ENCODE measurements around the gene MAPT. TPM values are rescaled to one million over a fixed set of nuclear protein-coding genes. Genes with fewer than 3 reads are reported as not detected.
"Not testable (repeated sequence)": the region's sequence is repeated elsewhere in the genome, so short reads cannot be mapped to it uniquely, and the experiment has no call there.

The MAPT gene
- total RNA-seq, 2 experiments from 2014 or later, result 1.5 to 1.8 TPM

GRCh38 chr17:45935197-45935709 is 40.9 kb downstream of the MAPT start:
- no peak for DNase-seq
- POLR2A ChIA-PET, result no interaction called here
- no peak overlapping the region for H3K4me3 Mint-ChIP-seq
- peaks cover 21% of the 10 kb centered on the region for H3K27me3 Mint-ChIP-seq
- intact Hi-C loops (cut with micrococcal nuclease), result no loop called here
- no peaks in the 10 kb centered on the region for H3K36me3 Mint-ChIP-seq
- CTCF ChIA-PET, result interaction anchor here (1.8 kb wide), 1 partner anchor 14 kb away, joined by 8 read pairs; no protein-coding TSS in a partner anchor
- H3K27ac Mint-ChIP-seq, result no peak overlapping the region
- no peaks in the 10 kb centered on the region for H3K4me1 Mint-ChIP-seq (ENCODE audit: low read depth)
- no peaks in the 10 kb centered on the region for H3K9me3 Mint-ChIP-seq

- Mint-ChIP-seq H3K4me3 (no peak overlapping the region), H3K27me3 (peaks cover 19% of the 10 kb centered on the region), H3K9me3 (no peaks in the 10 kb centered on the region), H3K27ac (no peak overlapping the region), H3K4me1 (ENCODE audit: low read depth) (no peaks in the 10 kb centered on the region), H3K36me3 (no peaks in the 10 kb centered on the region)
- intact Hi-C loops (cut with micrococcal nuclease), result no loop called here
- ChIA-PET POLR2A (no interaction called here), CTCF (interaction anchor here (1.7 kb wide), 1 partner anchor 13 kb away, joined by 5 read pairs; no protein-coding TSS in a partner anchor)
- no peak for DNase-seq
These were observed 41.6 kb downstream of the MAPT start for GRCh38 chr17:45935710-45936509.

DNA sequence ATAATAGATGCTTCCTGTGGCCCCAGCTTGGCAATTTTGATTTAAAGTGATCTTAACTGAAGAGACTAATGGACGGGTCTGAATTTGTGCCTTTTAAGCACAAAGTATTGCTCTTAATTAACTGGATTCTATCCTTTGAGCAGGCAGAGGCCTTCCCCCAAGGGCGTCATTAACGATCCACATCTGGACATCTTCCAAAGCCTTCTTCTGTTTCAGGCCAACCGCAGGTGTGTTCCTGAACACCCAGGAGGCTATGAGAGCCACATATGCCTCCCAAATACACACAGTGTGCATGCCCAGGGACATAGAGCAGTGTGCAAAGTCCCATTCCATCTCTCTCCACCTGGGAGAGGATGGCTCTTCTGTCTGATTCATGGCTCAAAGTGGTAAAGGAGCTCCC is 42.3 kb downstream of the MAPT start:
- Mint-ChIP-seq H3K27ac (no peak overlapping the region), H3K27me3 (peaks cover 17% of the 10 kb centered on the region), H3K4me1 (ENCODE audit: low read depth) (no peaks in the 10 kb centered on the region), H3K9me3 (no peaks in the 10 kb centered on the region), H3K4me3 (no peak overlapping the region), H3K36me3 (no peaks in the 10 kb centered on the region)
- DNase-seq, result no peak
- ChIA-PET CTCF (interaction anchor here (1.7 kb wide), 1 partner anchor 12 kb away, joined by 5 read pairs; no protein-coding TSS in a partner anchor), POLR2A (no interaction called here)
- intact Hi-C loops (cut with micrococcal nuclease), result no loop called here

- H3K9me3 Mint-ChIP-seq; H3K4me1 Mint-ChIP-seq (ENCODE audit: low read depth); H3K4me3 Mint-ChIP-seq; DNase-seq; POLR2A ChIA-PET; H3K27ac Mint-ChIP-seq; intact Hi-C loops (cut with micrococcal nuclease); H3K36me3 Mint-ChIP-seq: not testable (repeated sequence)
- CTCF ChIA-PET, result interaction anchor here (0.7 to 1.7 kb wide), 2 partner anchors 12 to 265 kb away, joined by 4 to 5 read pairs; no protein-coding TSS in a partner anchor
- H3K27me3 Mint-ChIP-seq, result peaks cover 17% of the 10 kb centered on the region
These were observed 42.8 kb downstream of the MAPT start for GRCh38 chr17:45937186-45937585.

DNA sequence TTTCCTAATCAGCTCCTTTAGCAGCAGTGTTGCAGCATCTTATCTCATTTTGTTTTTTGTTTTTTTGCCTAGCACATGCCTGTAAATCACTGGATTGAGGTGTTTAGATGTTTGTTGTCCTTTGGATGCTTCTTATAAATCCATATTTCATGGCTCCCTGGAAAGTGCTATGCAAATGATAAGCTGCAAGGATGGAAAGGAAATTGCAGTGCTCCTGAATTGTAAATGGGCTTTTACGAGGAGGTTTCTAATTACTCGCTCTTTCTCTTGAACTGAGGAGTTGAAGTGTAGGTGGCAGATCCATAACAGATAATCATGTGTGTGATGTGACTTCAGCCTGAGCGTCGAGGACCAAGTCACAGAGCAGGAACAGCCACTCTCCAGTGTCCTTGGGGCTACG is 45.0 kb downstream of the MAPT start:
- CTCF ChIA-PET, result interaction anchor here (1.2 to 1.9 kb wide), 2 partner anchors 10 to 45 kb away, joined by 3 to 10 read pairs; partner anchors contain the start of gene MAPT
- Mint-ChIP-seq H3K4me1 (ENCODE audit: low read depth) (no peaks in the 10 kb centered on the region), H3K27ac (no peak overlapping the region), H3K4me3 (no peak overlapping the region), H3K36me3 (no peaks in the 10 kb centered on the region), H3K9me3 (no peaks in the 10 kb centered on the region), H3K27me3 (peaks cover 21% of the 10 kb centered on the region)
- intact Hi-C loops (cut with micrococcal nuclease), result no loop called here
- no peak for DNase-seq
- POLR2A ChIA-PET, result no interaction called here

GRCh38 chr17:45940293-45940692 is 45.9 kb downstream of the MAPT start:
- no peaks in the 10 kb centered on the region for H3K36me3 Mint-ChIP-seq
- CTCF ChIA-PET, result interaction anchor here (1.2 to 1.9 kb wide), 2 partner anchors 9 to 46 kb away, joined by 3 to 10 read pairs; partner anchors contain the start of gene MAPT
- intact Hi-C loops (cut with micrococcal nuclease), result no loop called here

DNA sequence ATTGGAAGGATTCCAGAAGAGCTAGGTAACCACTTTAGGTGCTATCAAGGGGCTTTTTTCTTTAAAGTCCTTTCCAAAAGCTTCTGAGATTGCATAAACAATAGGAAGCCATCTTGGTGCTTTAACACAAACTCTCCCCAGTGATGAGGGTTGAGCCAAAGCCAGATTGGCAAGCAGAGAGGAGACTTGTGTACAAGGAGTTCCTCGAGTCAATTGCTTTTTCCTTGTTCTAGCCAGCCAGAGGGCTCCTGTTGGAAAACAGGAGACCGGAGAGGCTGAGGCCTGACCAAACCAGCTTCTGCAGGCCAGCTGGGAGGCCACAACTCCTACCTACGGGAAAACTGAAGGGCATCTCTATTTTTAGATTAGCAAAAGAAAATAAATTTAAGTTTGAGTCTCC is 46.5 kb downstream of the MAPT start:
- Mint-ChIP-seq H3K4me3 (no peak overlapping the region), H3K9me3 (no peaks in the 10 kb centered on the region), H3K27ac (no peak overlapping the region), H3K27me3 (peaks cover 17% of the 10 kb centered on the region), H3K36me3 (no peaks in the 10 kb centered on the region), H3K4me1 (ENCODE audit: low read depth) (no peaks in the 10 kb centered on the region)
- CTCF ChIA-PET, result interaction anchor here (1.2 to 1.9 kb wide), 2 partner anchors 8 to 46 kb away, joined by 3 to 10 read pairs; partner anchors contain the start of gene MAPT
- no peak for DNase-seq
- intact Hi-C loops (cut with micrococcal nuclease), result no loop called here
- POLR2A ChIA-PET, result no interaction called here

More at GRCh38 chr17:45940293-45940692, 45.9 kb downstream of the MAPT start:
- no peak overlapping the region for H3K27ac Mint-ChIP-seq
- H3K4me3 Mint-ChIP-seq, result no peak overlapping the region
- no peaks in the 10 kb centered on the region for H3K9me3 Mint-ChIP-seq
- POLR2A ChIA-PET, result no interaction called here
- no peak for DNase-seq
- peaks cover 21% of the 10 kb centered on the region for H3K27me3 Mint-ChIP-seq
- H3K4me1 Mint-ChIP-seq (ENCODE audit: low read depth), result no peaks in the 10 kb centered on the region

- H3K4me3 Mint-ChIP-seq, result no peak overlapping the region
- H3K27me3 Mint-ChIP-seq, result peaks cover 16% of the 10 kb centered on the region
- CTCF ChIA-PET, result interaction anchor here (1.9 kb wide), 1 partner anchor 8 kb away, joined by 10 read pairs; no protein-coding TSS in a partner anchor
- intact Hi-C loops (cut with micrococcal nuclease), result no loop called here
- no peak overlapping the region for H3K27ac Mint-ChIP-seq
- no peaks in the 10 kb centered on the region for H3K4me1 Mint-ChIP-seq (ENCODE audit: low read depth)
- no peak for DNase-seq
- H3K36me3 Mint-ChIP-seq, result no peaks in the 10 kb centered on the region
- no peaks in the 10 kb centered on the region for H3K9me3 Mint-ChIP-seq
- POLR2A ChIA-PET, result no interaction called here
These were observed 47.0 kb downstream of the MAPT start for GRCh38 chr17:45941395-45941794.

DNA sequence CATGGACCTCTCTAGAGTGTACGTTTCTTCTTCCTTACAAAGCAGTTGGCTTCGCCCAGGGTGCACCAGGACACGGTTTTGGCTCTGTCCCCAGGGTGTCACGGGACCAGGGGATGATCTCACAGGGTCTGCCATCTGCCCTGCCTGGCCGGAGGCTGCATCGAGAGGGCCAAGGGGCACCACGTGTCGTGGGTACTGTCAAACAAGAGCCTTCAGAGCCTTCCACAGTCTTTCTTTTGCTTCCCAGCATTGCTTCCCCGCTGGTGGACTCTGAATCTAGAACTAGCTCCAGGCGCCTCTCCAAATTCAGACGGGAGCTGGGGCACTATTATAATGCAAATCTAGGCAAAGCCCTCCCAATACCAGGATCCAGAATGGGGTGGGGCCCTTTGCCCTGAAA is 47.9 kb downstream of the MAPT start:
- CTCF ChIA-PET, result no interaction called here
- H3K36me3 Mint-ChIP-seq, result no peaks in the 10 kb centered on the region
- no peak overlapping the region for H3K4me3 Mint-ChIP-seq
- H3K27me3 Mint-ChIP-seq, result peaks cover 15% of the 10 kb centered on the region
- POLR2A ChIA-PET, result no interaction called here
- no peak for DNase-seq
- H3K9me3 Mint-ChIP-seq, result no peaks in the 10 kb centered on the region
- H3K27ac Mint-ChIP-seq, result no peak overlapping the region
- H3K4me1 Mint-ChIP-seq (ENCODE audit: low read depth), result no peaks in the 10 kb centered on the region
- intact Hi-C loops (cut with micrococcal nuclease), result no loop called here

- Mint-ChIP-seq H3K4me1 (ENCODE audit: low read depth) (peaks cover 11% of the 10 kb centered on the region), H3K27ac (no peak overlapping the region), H3K27me3 (peaks cover 19% of the 10 kb centered on the region), H3K9me3 (no peaks in the 10 kb centered on the region), H3K36me3 (no peaks in the 10 kb centered on the region), H3K4me3 (no peak overlapping the region)
- no peak for DNase-seq
- ChIA-PET POLR2A (no interaction called here), CTCF (interaction anchor here (0.7 to 3.0 kb wide), 3 partner anchors 95 to 316 kb away, joined by 3 to 15 read pairs (median 3); no protein-coding TSS in a partner anchor)
- intact Hi-C loops (cut with micrococcal nuclease), result no loop called here
These were observed 52.5 kb downstream of the MAPT start for GRCh38 chr17:45946841-45947256.

DNA sequence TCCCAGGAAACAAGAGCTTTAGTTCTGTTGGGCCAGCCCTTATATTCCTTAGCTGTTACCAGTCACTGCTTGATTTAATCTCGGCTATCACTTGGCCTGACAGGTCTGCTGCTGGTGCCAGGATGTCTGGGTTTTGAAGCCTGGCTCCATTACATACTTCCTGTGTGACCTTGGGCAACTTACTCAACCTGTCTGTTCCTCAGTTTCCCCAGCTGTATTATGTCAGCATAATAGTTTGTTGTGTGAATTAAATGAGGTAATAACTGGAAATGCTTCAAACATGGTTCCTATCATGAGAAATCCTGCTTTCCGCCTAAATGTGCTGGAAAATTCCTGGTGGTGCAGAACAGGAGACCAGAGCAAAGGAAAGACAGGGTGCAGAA is 54.1 kb downstream of the MAPT start:
- POLR2A ChIA-PET, result no interaction called here
- CTCF ChIA-PET, result interaction anchor here (0.7 to 3.0 kb wide), 27 partner anchors 8 to 328 kb away, joined by 3 to 15 read pairs (median 4); partner anchors contain the start of gene MAPT
- H3K4me3 Mint-ChIP-seq, result no peak overlapping the region
- no peak for DNase-seq
- H3K4me1 Mint-ChIP-seq (ENCODE audit: low read depth), result peaks cover 11% of the 10 kb centered on the region
- H3K9me3 Mint-ChIP-seq, result no peaks in the 10 kb centered on the region
- intact Hi-C loops (cut with micrococcal nuclease), result no loop called here
- no peaks in the 10 kb centered on the region for H3K36me3 Mint-ChIP-seq
- no peak overlapping the region for H3K27ac Mint-ChIP-seq
- peaks cover 17% of the 10 kb centered on the region for H3K27me3 Mint-ChIP-seq

GRCh38 chr17:45948881-45949624 is 54.7 kb downstream of the MAPT start:
- Mint-ChIP-seq H3K9me3 (no peaks in the 10 kb centered on the region), H3K36me3 (no peaks in the 10 kb centered on the region), H3K4me1 (ENCODE audit: low read depth) (peaks cover 11% of the 10 kb centered on the region), H3K4me3 (peak overlapping the region; percentile 64), H3K27me3 (peaks cover 14% of the 10 kb centered on the region), H3K27ac (no peak overlapping the region)
- ChIA-PET POLR2A (no interaction called here), CTCF (interaction anchor here (0.6 to 3.0 kb wide), 36 partner anchors 9 to 328 kb away, joined by 3 to 15 read pairs (median 4); partner anchors contain the start of gene MAPT)
- peak; percentile 79 for DNase-seq
- intact Hi-C loops (cut with micrococcal nuclease), result no loop called here

Data from activated CD4-positive, alpha-beta memory T cell treated with anti-CD3 and anti-CD28 coated beads for 36 hours (primary cell).